Activated naive CD8-positive, alpha-beta T cell treated with anti-CD3 and anti-CD28 coated beads for 36 hours (primary cell): ENCODE data around the gene HECW1. TPM values are rescaled to one million over a fixed set of nuclear protein-coding genes. Genes with fewer than 3 reads are reported as not detected.
"Not testable (repeated sequence)": the region's sequence is repeated elsewhere in the genome, so short reads cannot be mapped to it uniquely, and the experiment has no call there.

Source experiments
- DNase-seq: peaks from one replicate; pipeline ENCODE4 v3.0.0; 2021
- H3K27ac Mint-ChIP-seq: one replicate; pipeline ENCODE4 v1.8.0; 2022; ENCODE audit warnings: mild to moderate bottlenecking, moderate library complexity, mixed read lengths
- H3K27me3 Mint-ChIP-seq: one replicate; pipeline ENCODE4 v1.8.0; 2022; ENCODE audit warnings: mild to moderate bottlenecking, mixed read lengths
- H3K36me3 Mint-ChIP-seq: one replicate; pipeline ENCODE4 v1.8.0; 2021; ENCODE audit warnings: mild to moderate bottlenecking, mixed read lengths
- H3K4me1 Mint-ChIP-seq: one replicate; pipeline ENCODE4 v1.8.0; 2021; ENCODE audit warnings: mixed read lengths
- H3K4me3 Mint-ChIP-seq: one replicate; pipeline ENCODE4 v1.8.0; 2022; ENCODE audit warnings: mild to moderate bottlenecking, moderate library complexity, mixed read lengths
- H3K9me3 Mint-ChIP-seq: one replicate; pipeline ENCODE4 v1.8.0; 2022; ENCODE audit warnings: mixed read lengths
- total RNA-seq, 2 experiments: library from RNA; stranded (reverse); gene quantifications; one replicate each; pipeline ENCODE4 v1.2.3, GENCODE V29; 2021

Gene HECW1
- total RNA-seq, 2 experiments from 2014 or later, result not detected

- DNase-seq, result no peak
- no peak overlapping the region for H3K4me3 Mint-ChIP-seq
- H3K36me3 Mint-ChIP-seq, result no peaks in the 10 kb centered on the region
- H3K4me1 Mint-ChIP-seq, result no peaks in the 10 kb centered on the region
- peaks cover 4% of the 10 kb centered on the region for H3K27me3 Mint-ChIP-seq
- H3K9me3 Mint-ChIP-seq, result no peaks in the 10 kb centered on the region
- H3K27ac Mint-ChIP-seq, result no peak overlapping the region
These were observed 219.8 kb downstream of the HECW1 start for GRCh38 chr7:43332193-43332796.

DNA sequence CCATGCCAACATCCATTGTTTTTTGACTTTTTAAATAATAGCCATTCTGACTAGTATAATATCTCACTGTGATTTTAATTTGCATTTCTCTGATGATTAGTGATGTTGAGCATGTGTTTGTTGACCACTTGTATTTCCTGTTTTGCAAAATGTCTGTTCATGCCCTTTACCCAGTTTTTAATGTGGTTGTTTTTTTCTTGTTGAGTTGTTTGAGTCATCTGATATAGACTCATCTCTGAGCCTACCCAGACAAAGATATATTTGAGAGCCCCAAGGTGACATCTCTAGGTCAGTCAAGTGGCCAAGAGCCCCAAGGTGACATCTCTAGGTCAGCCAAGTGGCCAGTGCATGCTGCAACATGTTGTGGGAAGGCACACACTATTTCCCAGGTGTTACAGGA, 224.7 kb downstream of the HECW1 start:
- Mint-ChIP-seq H3K27ac (no peak overlapping the region), H3K36me3 (no peaks in the 10 kb centered on the region), H3K27me3 (peaks cover 18% of the 10 kb centered on the region), H3K4me3 (no peak overlapping the region), H3K9me3 (no peaks in the 10 kb centered on the region), H3K4me1 (no peaks in the 10 kb centered on the region)
- no peak for DNase-seq

GRCh38 chr7:43337811-43338210, 225.4 kb downstream of the HECW1 start:
- no peaks in the 10 kb centered on the region for H3K36me3 Mint-ChIP-seq

GRCh38 chr7:43341132-43341531, 228.7 kb downstream of the HECW1 start:
- H3K27me3 Mint-ChIP-seq, result peaks cover 44% of the 10 kb centered on the region
- H3K36me3 Mint-ChIP-seq, result no peaks in the 10 kb centered on the region

More at GRCh38 chr7:43337811-43338210, 225.4 kb downstream of the HECW1 start:
- H3K27me3 Mint-ChIP-seq, result peaks cover 24% of the 10 kb centered on the region
- H3K27ac Mint-ChIP-seq, result no peak overlapping the region
- H3K4me3 Mint-ChIP-seq, result no peak overlapping the region
- DNase-seq, result no peak
- H3K9me3 Mint-ChIP-seq, result no peaks in the 10 kb centered on the region
- no peaks in the 10 kb centered on the region for H3K4me1 Mint-ChIP-seq

GRCh38 chr7:43343417-43343816, 231.0 kb downstream of the HECW1 start:
- H3K27me3 Mint-ChIP-seq, result peaks cover 61% of the 10 kb centered on the region
- DNase-seq, H3K9me3 Mint-ChIP-seq, H3K36me3 Mint-ChIP-seq, H3K4me1 Mint-ChIP-seq, H3K27ac Mint-ChIP-seq, H3K4me3 Mint-ChIP-seq: not testable (repeated sequence)

More at GRCh38 chr7:43341132-43341531, 228.7 kb downstream of the HECW1 start:
- no peaks in the 10 kb centered on the region for H3K9me3 Mint-ChIP-seq
- no peak for DNase-seq
- no peak overlapping the region for H3K27ac Mint-ChIP-seq
- no peak overlapping the region for H3K4me3 Mint-ChIP-seq
- no peaks in the 10 kb centered on the region for H3K4me1 Mint-ChIP-seq

DNA sequence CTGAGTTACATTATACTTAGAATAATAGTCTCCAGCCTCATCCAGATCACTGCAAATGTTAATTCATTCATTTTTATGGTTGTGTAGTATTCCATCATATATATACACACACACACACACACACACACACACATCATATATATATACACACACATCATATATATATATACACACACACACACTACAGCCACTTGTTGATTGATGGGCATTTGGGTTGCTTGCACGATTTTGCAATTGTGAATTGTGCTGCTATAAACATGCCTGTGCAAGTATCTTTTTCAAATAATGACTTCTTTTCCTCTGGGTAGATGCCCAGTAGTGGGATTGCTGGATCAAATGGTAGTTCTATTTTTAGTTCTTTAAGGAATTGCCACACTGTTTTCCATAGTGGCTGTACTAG, 233.2 kb downstream of the HECW1 start:
- H3K27me3 Mint-ChIP-seq, result peaks cover 66% of the 10 kb centered on the region

DNA sequence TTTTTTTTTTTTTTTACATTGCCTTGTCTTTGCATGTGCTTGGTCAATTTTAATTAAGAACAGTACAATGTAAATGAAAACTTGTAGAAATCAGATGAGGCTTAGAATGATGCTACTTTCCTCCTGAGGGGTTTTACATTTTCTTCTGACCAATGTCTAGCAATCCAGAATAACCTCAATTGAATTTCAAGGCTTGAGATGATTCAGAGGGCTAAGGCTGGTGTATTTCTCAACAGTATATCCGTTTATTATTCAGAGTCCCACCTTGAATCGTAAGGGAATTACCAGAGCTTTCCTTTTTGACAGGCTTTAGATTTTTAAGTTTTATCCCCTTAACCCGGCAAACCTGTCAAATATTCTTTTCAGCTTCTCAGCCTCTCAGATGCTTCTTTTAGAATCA, 239.2 kb downstream of the HECW1 start:
- Mint-ChIP-seq H3K4me3 (no peak overlapping the region), H3K36me3 (no peaks in the 10 kb centered on the region), H3K27ac (no peak overlapping the region), H3K9me3 (peaks cover 14% of the 10 kb centered on the region), H3K27me3 (peaks cover 73% of the 10 kb centered on the region), H3K4me1 (peaks cover 7% of the 10 kb centered on the region)
- no peak for DNase-seq

More for the DNA sequence above, 233.2 kb downstream of the HECW1 start:
- H3K9me3 Mint-ChIP-seq, H3K27ac Mint-ChIP-seq, H3K4me3 Mint-ChIP-seq, H3K36me3 Mint-ChIP-seq, H3K4me1 Mint-ChIP-seq, DNase-seq: not testable (repeated sequence)

GRCh38 chr7:43353902-43354301, 241.5 kb downstream of the HECW1 start:
- Mint-ChIP-seq H3K27ac (no peak overlapping the region), H3K27me3 (peaks cover 55% of the 10 kb centered on the region), H3K36me3 (no peaks in the 10 kb centered on the region), H3K4me3 (no peak overlapping the region), H3K4me1 (no peaks in the 10 kb centered on the region), H3K9me3 (peaks cover 13% of the 10 kb centered on the region)
- DNase-seq, result no peak

DNA sequence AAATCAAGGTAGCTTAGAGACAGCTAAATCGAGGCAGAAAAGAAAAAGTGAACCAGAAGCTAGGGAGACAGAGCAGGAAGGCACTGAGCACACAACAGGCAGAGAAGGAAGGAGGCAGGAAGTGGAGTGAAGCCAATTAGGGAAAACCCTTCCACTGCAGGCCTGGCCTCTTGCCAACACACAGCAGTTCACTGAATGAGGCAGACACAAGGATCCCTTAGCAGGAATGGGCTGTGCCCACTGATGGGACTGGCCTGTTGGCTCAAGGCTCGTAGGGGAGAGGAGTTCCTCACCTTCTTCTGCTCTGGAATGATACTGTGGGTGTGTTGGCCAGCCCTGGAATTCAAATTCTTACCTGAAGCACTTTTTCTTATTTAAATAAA, 250.2 kb downstream of the HECW1 start:
- Mint-ChIP-seq H3K36me3 (no peaks in the 10 kb centered on the region), H3K27me3 (peaks cover 3% of the 10 kb centered on the region), H3K4me3 (no peak overlapping the region), H3K4me1 (no peaks in the 10 kb centered on the region), H3K9me3 (no peaks in the 10 kb centered on the region), H3K27ac (no peak overlapping the region)
- DNase-seq, result no peak

DNA sequence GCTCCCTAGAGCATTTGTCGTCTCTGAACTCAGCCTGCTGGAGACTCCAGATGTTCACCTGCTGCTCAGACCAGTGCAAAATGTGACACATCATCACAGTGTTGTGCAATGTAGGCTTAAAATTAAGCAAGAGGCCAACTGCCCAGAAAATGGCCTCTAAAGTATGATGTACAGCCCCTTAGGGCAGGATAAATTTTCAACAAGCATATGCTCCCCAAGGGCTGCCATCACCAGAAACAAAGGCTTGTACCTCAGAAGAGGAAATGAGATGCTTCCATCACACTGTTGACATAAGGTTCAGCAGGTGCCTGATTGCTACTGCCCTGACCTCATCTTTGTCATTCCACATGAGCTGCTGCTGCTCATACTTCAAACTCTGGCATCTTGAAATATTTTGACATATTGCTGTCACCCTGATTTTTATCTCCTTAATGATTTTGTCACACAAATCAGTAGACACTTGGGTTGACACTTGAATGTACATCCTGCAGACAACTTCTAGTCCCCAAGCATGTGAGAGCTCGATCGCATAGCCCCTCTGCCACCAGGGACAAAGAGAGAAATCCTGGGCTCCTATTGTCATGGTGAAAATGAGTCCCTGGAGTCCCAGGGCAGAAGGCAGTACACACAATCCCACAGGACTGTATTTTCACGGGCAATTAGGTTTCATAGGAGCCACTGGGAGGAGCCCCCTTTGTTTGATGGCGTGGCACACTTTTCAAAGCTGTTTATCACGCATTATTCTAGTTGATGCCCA, 250.8 kb downstream of the HECW1 start:
- Mint-ChIP-seq H3K4me1 (no peaks in the 10 kb centered on the region), H3K36me3 (no peaks in the 10 kb centered on the region), H3K9me3 (no peaks in the 10 kb centered on the region), H3K27ac (no peak overlapping the region), H3K4me3 (no peak overlapping the region), H3K27me3 (peaks cover 3% of the 10 kb centered on the region)
- no peak for DNase-seq

DNA sequence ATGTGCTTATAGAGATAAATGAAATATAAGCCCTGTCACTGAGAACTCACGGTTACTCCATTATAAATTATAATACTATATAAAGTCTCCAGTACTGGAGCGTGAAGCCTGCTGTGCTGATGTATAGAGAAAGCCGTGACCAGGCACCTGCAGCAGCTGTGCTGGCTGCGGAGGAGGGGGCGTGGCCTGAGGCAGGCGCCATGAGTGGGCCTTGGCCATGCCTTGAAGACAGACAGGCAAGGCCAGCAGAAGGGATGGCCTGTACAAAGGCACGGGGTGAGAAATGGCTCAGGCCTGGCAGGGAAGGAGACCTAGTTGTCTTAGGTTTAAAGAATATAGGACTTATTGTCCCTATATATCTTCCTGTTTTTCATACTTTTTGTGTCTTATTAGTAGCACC, 251.9 kb downstream of the HECW1 start:
- Mint-ChIP-seq H3K27me3 (peaks cover 3% of the 10 kb centered on the region), H3K36me3 (no peaks in the 10 kb centered on the region), H3K4me1 (no peaks in the 10 kb centered on the region), H3K27ac (no peak overlapping the region), H3K9me3 (no peaks in the 10 kb centered on the region), H3K4me3 (no peak overlapping the region)
- no peak for DNase-seq

GRCh38 chr7:43372676-43373355, 260.4 kb downstream of the HECW1 start:
- Mint-ChIP-seq H3K27ac (no peak overlapping the region), H3K27me3 (peaks cover 15% of the 10 kb centered on the region), H3K36me3 (no peaks in the 10 kb centered on the region), H3K4me3 (no peak overlapping the region), H3K4me1 (no peaks in the 10 kb centered on the region), H3K9me3 (no peaks in the 10 kb centered on the region)
- DNase-seq, result no peak

DNA sequence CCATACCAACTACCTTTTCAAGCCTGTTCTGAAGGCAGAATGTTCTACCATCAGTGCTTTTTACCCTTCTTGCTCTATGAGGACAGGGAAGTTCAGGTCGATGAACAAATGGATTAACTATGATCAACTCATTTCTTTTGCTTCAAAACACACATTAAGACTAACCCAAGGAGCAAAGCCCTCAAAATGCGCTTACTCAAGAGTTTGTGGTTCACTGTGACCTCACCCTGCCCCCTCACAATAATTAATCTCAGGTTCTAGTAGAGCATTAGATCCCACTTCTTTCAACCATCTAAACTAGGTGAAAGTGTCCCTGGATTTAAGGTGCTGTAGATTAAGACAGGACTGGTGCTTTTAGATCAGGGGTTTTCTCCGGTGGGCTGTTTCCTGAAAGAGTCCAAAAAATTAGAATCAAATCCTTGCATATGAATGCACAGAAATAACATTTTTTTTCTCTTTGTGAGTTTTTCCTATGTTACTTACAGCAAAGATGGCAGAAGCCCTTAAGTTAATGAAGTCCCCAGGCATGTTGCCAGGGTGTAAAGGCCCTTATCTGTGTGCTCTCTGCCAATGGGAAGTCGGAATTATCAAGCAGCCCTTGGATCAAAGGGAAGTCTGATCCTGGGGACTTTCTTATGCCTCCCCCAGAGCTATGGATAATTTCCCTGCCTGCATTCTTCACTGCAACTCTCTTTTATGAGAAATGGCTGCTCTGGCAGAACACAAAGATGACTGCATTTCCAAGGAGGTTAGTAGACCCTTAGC, 264.9 kb downstream of the HECW1 start:
- Mint-ChIP-seq H3K9me3 (no peaks in the 10 kb centered on the region), H3K36me3 (no peaks in the 10 kb centered on the region)

GRCh38 chr7:43379210-43379609, 266.8 kb downstream of the HECW1 start:
- no peak for DNase-seq
- Mint-ChIP-seq H3K27me3 (peaks cover 27% of the 10 kb centered on the region), H3K27ac (no peak overlapping the region), H3K4me3 (no peak overlapping the region), H3K4me1 (no peaks in the 10 kb centered on the region), H3K36me3 (no peaks in the 10 kb centered on the region), H3K9me3 (no peaks in the 10 kb centered on the region)

More for the DNA sequence above, 264.9 kb downstream of the HECW1 start:
- no peak overlapping the region for H3K4me3 Mint-ChIP-seq
- no peak overlapping the region for H3K27ac Mint-ChIP-seq
- H3K27me3 Mint-ChIP-seq, result peaks cover 19% of the 10 kb centered on the region
- no peak for DNase-seq
- H3K4me1 Mint-ChIP-seq, result no peaks in the 10 kb centered on the region
